Measurements from ENCODE around the gene TPRG1. TPM values are rescaled to one million over a fixed set of nuclear protein-coding genes. Genes with fewer than 3 reads are reported as not detected.

Gene TPRG1
- total RNA-seq, 4 donors from 2014 or later = 11.7 to 37.3 (median 14.8) TPM

DNA sequence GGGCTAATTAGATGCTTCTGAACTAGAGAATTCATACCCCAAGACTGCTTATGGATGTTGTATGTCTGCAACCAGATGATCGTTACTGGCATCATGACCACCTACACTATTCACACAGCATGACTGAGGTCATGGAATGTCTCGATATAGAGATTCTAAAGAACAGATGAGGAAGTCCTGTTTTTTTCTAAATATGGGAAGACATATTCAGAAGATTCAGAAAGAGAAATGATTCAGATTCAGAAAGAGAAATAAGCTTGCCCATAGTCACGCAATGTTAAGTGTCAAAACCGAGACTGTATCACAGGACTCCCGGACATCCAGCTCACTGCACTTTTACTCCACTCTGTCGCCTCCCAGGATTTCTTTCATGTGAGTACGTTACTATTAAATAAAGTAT lies 136.2 kb downstream of the TPRG1 start:
- no peak overlapping the region for H3K27ac ChIP-seq
- H3K9me3 ChIP-seq = no peaks in the 10 kb centered on the region
- DNase-seq (ENCODE audit: low spot score in 2 of 2) = no peak
- H3K36me3 ChIP-seq = no peaks in the 10 kb centered on the region
- H3K27me3 ChIP-seq = no peaks in the 10 kb centered on the region
- 86 to 87% methylated on average over 7 of the region's 7 CpGs for WGBS, 2 donors
- H3K4me3 ChIP-seq = no peak overlapping the region
- TF ChIP-seq POLR2A (IDR thresholded peaks at IDR 0.05) (no peak), CTCF (IDR thresholded peaks at IDR 0.05) (no peak), EP300 (IDR thresholded peaks at IDR 0.05) (no peak)
- peaks cover 0 to 7% (median 0%) of the 10 kb centered on the region in 4 donors for H3K4me1 ChIP-seq

GRCh38 chr3:189308608-189309007 lies 136.8 kb downstream of the TPRG1 start:
- no peak for DNase-seq (ENCODE audit: low spot score in 2 of 2)
- Histone ChIP-seq H3K27ac (no peak overlapping the region), H3K4me1 (peaks cover 0 to 7% (median 0%) of the 10 kb centered on the region in 4 donors), H3K4me3 (no peak overlapping the region), H3K9me3 (no peaks in the 10 kb centered on the region), H3K36me3 (no peaks in the 10 kb centered on the region), H3K27me3 (no peaks in the 10 kb centered on the region)
- no peak for TF ChIP-seq EP300 (IDR thresholded peaks at IDR 0.05)
- TF ChIP-seq CTCF (IDR thresholded peaks at IDR 0.05) = no peak
- TF ChIP-seq POLR2A (IDR thresholded peaks at IDR 0.05) = no peak

GRCh38 chr3:189309400-189309975 lies 137.7 kb downstream of the TPRG1 start:
- no peak overlapping the region for H3K4me3 ChIP-seq
- TF ChIP-seq CTCF (IDR thresholded peaks at IDR 0.05) (no peak), POLR2A (IDR thresholded peaks at IDR 0.05) (no peak)
- 59 to 67% methylated on average over 6 of the region's 6 CpGs for WGBS, 2 donors
- no peaks in the 10 kb centered on the region for H3K27me3 ChIP-seq
- peaks cover 0 to 7% (median 0%) of the 10 kb centered on the region in 4 donors for H3K4me1 ChIP-seq
- DNase-seq (ENCODE audit: low spot score in 2 of 2) = no peak
- H3K27ac ChIP-seq = no peak overlapping the region
- no peaks in the 10 kb centered on the region for H3K36me3 ChIP-seq
- no peaks in the 10 kb centered on the region for H3K9me3 ChIP-seq

- Histone ChIP-seq H3K4me1 (peaks cover 0 to 4% (median 0%) of the 10 kb centered on the region in 4 donors), H3K36me3 (no peaks in the 10 kb centered on the region)
- TF ChIP-seq CTCF (IDR thresholded peaks at IDR 0.05) (no peak), POLR2A (IDR thresholded peaks at IDR 0.05) (no peak), EP300 (IDR thresholded peaks at IDR 0.05) (no peak)
Measured at GRCh38 chr3:189311521-189311920, 139.8 kb downstream of the TPRG1 start.

GRCh38 chr3:189312866-189313265 lies 141.1 kb downstream of the TPRG1 start:
- Histone ChIP-seq H3K27ac (no peak overlapping the region), H3K27me3 (no peaks in the 10 kb centered on the region), H3K36me3 (no peaks in the 10 kb centered on the region), H3K9me3 (no peaks in the 10 kb centered on the region), H3K4me3 (no peak overlapping the region), H3K4me1 (peaks cover 0 to 4% (median 0%) of the 10 kb centered on the region in 4 donors)
- no peak for DNase-seq (ENCODE audit: low spot score in 2 of 2)
- no peak for TF ChIP-seq POLR2A (IDR thresholded peaks at IDR 0.05)
- no peak for TF ChIP-seq EP300 (IDR thresholded peaks at IDR 0.05)
- no peak for TF ChIP-seq CTCF (IDR thresholded peaks at IDR 0.05)
- WGBS, 2 donors = 76 to 87% methylated on average over 4 of the region's 4 CpGs

More at GRCh38 chr3:189311521-189311920, 139.8 kb downstream of the TPRG1 start:
- no peaks in the 10 kb centered on the region for H3K27me3 ChIP-seq
- DNase-seq (ENCODE audit: low spot score in 2 of 2) = no peak
- H3K27ac ChIP-seq = no peak overlapping the region
- no peak overlapping the region for H3K4me3 ChIP-seq
- 88 to 96% methylated on average over 2 of the region's 2 CpGs for WGBS, 2 donors
- no peaks in the 10 kb centered on the region for H3K9me3 ChIP-seq
